Measurements from ENCODE around the gene ST8SIA1. TPM values are rescaled to one million over a fixed set of nuclear protein-coding genes. Genes with fewer than 3 reads are reported as not detected.

The ST8SIA1 gene
- total RNA-seq, 1 experiment from 2014 or later, result not detected

DNA sequence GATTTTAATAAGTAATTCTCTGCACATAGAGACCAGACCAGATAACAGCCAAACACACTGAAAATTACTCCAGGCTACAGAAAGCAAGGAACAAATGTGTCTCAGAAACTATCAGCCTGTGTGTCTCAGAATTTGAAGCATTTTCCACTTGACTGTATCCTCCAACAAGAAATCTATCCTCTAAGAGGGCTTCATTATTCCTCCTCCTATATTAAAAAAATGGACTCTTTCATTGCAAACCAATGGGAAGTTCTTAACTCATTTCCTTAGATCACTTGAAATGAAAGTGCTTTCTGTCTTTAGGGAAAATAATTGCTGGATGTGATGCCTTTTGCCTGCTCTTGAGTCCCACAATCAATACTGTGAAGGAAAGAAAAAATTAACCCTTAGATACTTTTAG is 2.3 kb downstream of the ST8SIA1 start:
- Histone ChIP-seq H3K36me3 (ENCODE audit: low read depth, low read length) (no peaks in the 10 kb centered on the region), H2AFZ (ENCODE audit: low read length) (no peak overlapping the region), H3K4me2 (ENCODE audit: low read length) (no peak overlapping the region), H3K9me3 (ENCODE audit: low read length) (no peaks in the 10 kb centered on the region), H4K20me1 (ENCODE audit: low read length) (no peaks in the 10 kb centered on the region), H3K27ac (ENCODE audit: low read length) (no peak overlapping the region), H3K9me2 (replicated peaks; ENCODE audit: low read length) (no peaks in the 10 kb centered on the region), H3K79me2 (ENCODE audit: low read length) (no peaks in the 10 kb centered on the region), H3K27me3 (ENCODE audit: low read length) (no peaks in the 10 kb centered on the region), H3F3A (ENCODE audit: low read length, unreplicated experiment) (no peaks in the 10 kb centered on the region), H3K4me3 (ENCODE audit: low read length) (no peak overlapping the region), H3K9ac (ENCODE audit: low read length) (no peak overlapping the region), H3K4me1 (ENCODE audit: insufficient read depth, low read length) (no peaks in the 10 kb centered on the region; the same call in 1 of the 2 replicates)
- ChIA-PET CTCF (no interaction called here), POLR2A (ENCODE audit: unreplicated experiment) (interaction anchor here (0.6 kb wide), 1 partner anchor 194 kb away, joined by 5 read pairs; no protein-coding TSS in a partner anchor)
- DNase-seq (no peak), ATAC-seq (no peak)
- no TSS peak for BruUV-seq (replicated peaks)
- intact Hi-C loops (cut with micrococcal nuclease), result loop anchor here (10.0 kb wide), 1 partner anchor 157 kb away; no protein-coding TSS in a partner anchor
- TF ChIP-seq CTCF (conservative IDR thresholded peaks at IDR 0.05; ENCODE audit: low read depth, low read length), result no peak

GRCh38 chr12:22329621-22330020 is 4.9 kb downstream of the ST8SIA1 start:
- H3K4me3 ChIP-seq (ENCODE audit: low read length), result no peak overlapping the region
- BruUV-seq (replicated peaks), result no TSS peak
- H3K27ac ChIP-seq (ENCODE audit: low read length), result no peak overlapping the region
- H4K20me1 ChIP-seq (ENCODE audit: low read length), result no peaks in the 10 kb centered on the region
- no peaks in the 10 kb centered on the region for H3F3A ChIP-seq (ENCODE audit: low read length, unreplicated experiment)
- no peak for ATAC-seq
- no peak overlapping the region for H3K4me2 ChIP-seq (ENCODE audit: low read length)
- DNase-seq, result no peak
- no peaks in the 10 kb centered on the region for H3K9me2 ChIP-seq (replicated peaks; ENCODE audit: low read length)
- H3K27me3 ChIP-seq (ENCODE audit: low read length), result no peaks in the 10 kb centered on the region
- no peaks in the 10 kb centered on the region for H3K4me1 ChIP-seq (ENCODE audit: insufficient read depth, low read length)
- no peak overlapping the region for H3K9ac ChIP-seq (ENCODE audit: low read length)
- intact Hi-C loops (cut with micrococcal nuclease), result loop anchor here (10.0 kb wide), 1 partner anchor 155 kb away; no protein-coding TSS in a partner anchor
- ChIA-PET CTCF (no interaction called here), POLR2A (ENCODE audit: unreplicated experiment) (no interaction called here)
- H3K36me3 ChIP-seq (ENCODE audit: low read depth, low read length), result no peaks in the 10 kb centered on the region
- no peak overlapping the region for H2AFZ ChIP-seq (ENCODE audit: low read length)
- no peaks in the 10 kb centered on the region for H3K79me2 ChIP-seq (ENCODE audit: low read length)
- TF ChIP-seq EZH2phosphoT487 (IDR thresholded peaks at IDR 0.05; ENCODE audit: borderline replicate concordance, low read length) (no peak), CTCF (conservative IDR thresholded peaks at IDR 0.05; ENCODE audit: low read depth, low read length) (no peak), EZH2 (IDR thresholded peaks at IDR 0.05; ENCODE audit: low read length, unreplicated experiment) (no peak)
- no peaks in the 10 kb centered on the region for H3K9me3 ChIP-seq (ENCODE audit: low read length)

- TF ChIP-seq EZH2 (IDR thresholded peaks at IDR 0.05; ENCODE audit: low read length, unreplicated experiment) (no peak), EZH2phosphoT487 (IDR thresholded peaks at IDR 0.05; ENCODE audit: borderline replicate concordance, low read length) (no peak), CTCF (conservative IDR thresholded peaks at IDR 0.05; ENCODE audit: low read depth, low read length) (no peak)
- no TSS peak for BruUV-seq (replicated peaks)
- H3K9me3 ChIP-seq (ENCODE audit: low read length), result no peaks in the 10 kb centered on the region
- no peak overlapping the region for H3K4me3 ChIP-seq (ENCODE audit: low read length)
- H3K4me1 ChIP-seq (ENCODE audit: insufficient read depth, low read length), result no peaks in the 10 kb centered on the region
- no peaks in the 10 kb centered on the region for H3K79me2 ChIP-seq (ENCODE audit: low read length)
- no peaks in the 10 kb centered on the region for H4K20me1 ChIP-seq (ENCODE audit: low read length)
- no peak overlapping the region for H3K9ac ChIP-seq (ENCODE audit: low read length)
- no peaks in the 10 kb centered on the region for H3K9me2 ChIP-seq (replicated peaks; ENCODE audit: low read length)
- no peak overlapping the region for H3K27ac ChIP-seq (ENCODE audit: low read length)
- ChIA-PET POLR2A (ENCODE audit: unreplicated experiment) (no interaction called here), CTCF (no interaction called here)
- ATAC-seq (no peak), DNase-seq (no peak)
- no peaks in the 10 kb centered on the region for H3K27me3 ChIP-seq (ENCODE audit: low read length)
- H2AFZ ChIP-seq (ENCODE audit: low read length), result no peak overlapping the region
- intact Hi-C loops (cut with micrococcal nuclease), result no loop called here
- no peaks in the 10 kb centered on the region for H3K36me3 ChIP-seq (ENCODE audit: low read depth, low read length)
- H3K4me2 ChIP-seq (ENCODE audit: low read length), result no peak overlapping the region
- H3F3A ChIP-seq (ENCODE audit: low read length, unreplicated experiment), result no peaks in the 10 kb centered on the region
Observed at GRCh38 chr12:22325218-22325617, 9.3 kb downstream of the ST8SIA1 start.

All from PC-3 (cell line).